ENCODE measurements around the gene SH3RF1. TPM values are rescaled to one million over a fixed set of nuclear protein-coding genes. Genes with fewer than 3 reads are reported as not detected.

SH3RF1 gene
- total and polyA plus RNA-seq, 2 of the 13 experiments (the other 11 are each of a cell fraction or from before 2014, with no cell fraction given) = 3.1 to 3.2 TPM

- TF ChIP-seq CREB1 (IDR thresholded peaks at IDR 0.05) (no peak), CREB1 (CRISPR knock-in tag; IDR thresholded peaks at IDR 0.05) (no peak; the same call in 1 of the 2 replicates), BRCA1 (CRISPR knock-in tag; IDR thresholded peaks at IDR 0.05) (peak; percentile 60; the same call in 1 of the 2 replicates), SMAD1 (CRISPR knock-in tag; IDR thresholded peaks at IDR 0.05; ENCODE audit: borderline replicate concordance, low read depth) (peak; percentile 62; the same call in 1 of the 2 replicates), UBTF (CRISPR knock-in tag; IDR thresholded peaks at IDR 0.05) (peak; percentile 65), FOXJ3 (CRISPR knock-in tag; IDR thresholded peaks at IDR 0.05; ENCODE audit: borderline replicate concordance) (no peak), TBP (CRISPR knock-in tag; IDR thresholded peaks at IDR 0.05) (no peak), ZSCAN25 (CRISPR knock-in tag; IDR thresholded peaks at IDR 0.05) (0 out of 2 replicates have a peak, but pooled peaks have one; percentile 50), GATAD2A (CRISPR knock-in tag; IDR thresholded peaks at IDR 0.05) (0 out of 2 replicates have a peak, but pooled peaks have one; percentile 44), MAFK (conservative IDR thresholded peaks at IDR 0.05 in 1 of 2, IDR thresholded peaks at IDR 0.05 in 1 of 2; ENCODE audit: low read length in 2 of 2) (no peak), BRD4 (CRISPR knock-in tag; IDR thresholded peaks at IDR 0.05) (no peak), ATRX (CRISPR knock-in tag; IDR thresholded peaks at IDR 0.05; ENCODE audit: borderline replicate concordance) (no peak), ZBTB40 (IDR thresholded peaks at IDR 0.05) (no peak), ZBTB40 (CRISPR knock-in tag; IDR thresholded peaks at IDR 0.05) (no peak), RBAK (CRISPR knock-in tag; IDR thresholded peaks at IDR 0.05) (no peak), CEBPG (CRISPR knock-in tag; IDR thresholded peaks at IDR 0.05) (no peak; the same call in 1 of the 2 replicates), POLR2AphosphoS5 (IDR thresholded peaks at IDR 0.05; ENCODE audit: low read depth, low read length) (no peak), ZNF337 (CRISPR knock-in tag; IDR thresholded peaks at IDR 0.05; ENCODE audit: borderline replicate concordance, low read depth) (peak; percentile 94; the same call in 1 of the 2 replicates)
Observed at GRCh38 chr4:169079942-169080827, 190.6 kb downstream of the SH3RF1 start (continued).

Measured in HepG2 (cell line).